LNCaP clone FGC (cell line): ENCODE data around the gene SPI1.

Experiments
- DNase-seq: peaks from one replicate; pipeline ENCODE4 v3.0.0-alpha.2; 2011; ENCODE audit warnings: low read depth
- H3K4me3 ChIP-seq: 2 replicates; pipeline ENCODE4 v1.5.1; 2011; ENCODE audit warnings: mild to moderate bottlenecking, low read depth, low read length, control low read depth
- CTCF ChIP-seq: IDR thresholded peaks from 2 replicates; pipeline ENCODE4 v1.5.1; 2012; ENCODE audit warnings: mild to moderate bottlenecking; ENCODE audit not compliant: control insufficient read depth, insufficient read depth; ENCODE audit errors: extremely low read depth

The SPI1 gene

GRCh38 chr11:47366020-47366490 is 12.3 kb downstream of the SPI1 start:
- no peak for TF ChIP-seq CTCF
- DNase-seq: no peak
- H3K4me3 ChIP-seq: no peak overlapping the region

GRCh38 chr11:47361419-47361818 is 16.9 kb downstream of the SPI1 start:
- DNase-seq: no peak
- TF ChIP-seq CTCF: no peak
- no peak overlapping the region for H3K4me3 ChIP-seq

- H3K4me3 ChIP-seq: no peak overlapping the region
- DNase-seq: no peak
- TF ChIP-seq CTCF: no peak
Measured at GRCh38 chr11:47360341-47360740, 18.0 kb downstream of the SPI1 start.

GRCh38 chr11:47359586-47359985 is 18.8 kb downstream of the SPI1 start:
- no peak for TF ChIP-seq CTCF
- DNase-seq: no peak
- no peak overlapping the region for H3K4me3 ChIP-seq

- DNase-seq: no peak
- no peak for TF ChIP-seq CTCF
- no peak overlapping the region for H3K4me3 ChIP-seq
Measured at GRCh38 chr11:47359162-47359561, 19.2 kb downstream of the SPI1 start.

GRCh38 chr11:47358731-47359051 is 19.7 kb downstream of the SPI1 start:
- no peak for TF ChIP-seq CTCF

GRCh38 chr11:47357985-47358730 is 20.2 kb downstream of the SPI1 start:
- no peak for TF ChIP-seq CTCF
- no peak for DNase-seq
- no peak overlapping the region for H3K4me3 ChIP-seq

More at GRCh38 chr11:47358731-47359051, 19.7 kb downstream of the SPI1 start:
- DNase-seq: no peak
- no peak overlapping the region for H3K4me3 ChIP-seq
